Stomach smooth muscle (tissue), 2 donors: ENCODE data around the gene MOB2.

ENCODE experiments used
- H3K27ac ChIP-seq: one replicate; pipeline ENCODE4 v1.7.0; 2013; ENCODE audit warnings: mild to moderate bottlenecking, low read length, inconsistent platforms
- H3K27me3 ChIP-seq, 2 donors: one replicate each; pipeline ENCODE4 v1.7.0; 2013; ENCODE audit warnings: low read length in 2 of 2; ENCODE audit not compliant: insufficient read depth in 2 of 2, control insufficient read depth in 1 of 2
- H3K36me3 ChIP-seq, 2 donors: one replicate each; pipeline ENCODE4 v1.7.0; 2013; ENCODE audit warnings: low read length in 2 of 2; ENCODE audit not compliant: control insufficient read depth in 2 of 2, insufficient read depth in 2 of 2
- H3K4me1 ChIP-seq: one replicate; pipeline ENCODE4 v1.7.0; 2013; ENCODE audit warnings: low read length; ENCODE audit not compliant: control insufficient read depth, insufficient read depth
- H3K4me3 ChIP-seq, 2 donors: one replicate each; pipeline ENCODE4 v1.7.0; 2013; ENCODE audit warnings: low read length in 2 of 2
- H3K9ac ChIP-seq, 2 donors: one replicate each; pipeline ENCODE4 v1.7.0; 2013; ENCODE audit warnings: low read length in 2 of 2, mild to moderate bottlenecking in 1 of 2
- H3K9me3 ChIP-seq, 2 donors: one replicate each; pipeline ENCODE4 v1.7.0; 2013; ENCODE audit warnings: low read length in 2 of 2; ENCODE audit not compliant: control insufficient read depth in 2 of 2
- donor health status: healthy.
- donor health status: Pancreatic carcinoma.

The MOB2 gene

DNA sequence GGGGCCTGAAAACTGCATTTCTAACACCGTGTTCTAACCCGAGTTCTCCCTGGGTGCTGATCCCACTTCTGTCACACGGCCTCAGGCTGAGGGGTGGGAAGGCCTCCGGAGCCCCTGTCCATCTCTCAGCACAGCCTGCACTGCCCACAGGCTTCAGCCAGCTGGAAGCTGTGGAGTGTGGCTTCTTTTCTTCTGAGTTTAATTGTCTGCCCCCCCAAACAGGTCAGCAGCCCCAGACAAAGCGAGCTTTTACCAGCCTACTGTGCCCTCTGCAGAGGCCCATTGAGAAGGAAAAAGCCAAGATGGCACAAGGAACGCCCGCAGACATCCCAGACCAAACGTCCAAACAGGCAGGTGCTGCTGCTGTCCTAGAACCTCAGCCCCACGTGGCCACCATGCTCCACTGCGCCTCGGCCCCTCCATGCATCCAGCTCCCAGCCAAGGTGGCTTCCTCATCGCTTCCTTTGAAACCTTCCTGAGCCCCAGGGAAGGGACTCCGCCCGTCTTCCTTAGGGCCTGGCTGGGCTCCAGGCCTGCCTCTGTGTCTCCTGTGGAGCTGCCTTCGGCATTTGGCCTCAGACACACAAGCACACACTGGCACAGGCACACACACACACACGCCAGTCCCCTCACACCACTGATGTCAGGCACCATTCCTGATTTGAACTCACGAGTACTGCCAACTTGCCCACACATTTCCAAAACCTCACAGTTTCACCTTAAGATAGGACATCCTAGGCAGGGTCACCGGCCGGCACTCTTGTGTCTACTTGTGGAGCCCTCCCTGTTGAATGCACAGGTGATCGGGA lies 1.7 kb downstream of the MOB2 start:
- Histone ChIP-seq H3K9me3 (no peaks in the 10 kb centered on the region), H3K36me3 (peaks cover 4 to 7% of the 10 kb centered on the region in 2 donors), H3K27me3 (no peaks in the 10 kb centered on the region), H3K4me3 (peak overlapping the region; percentile 56 to 81), H3K9ac (peak overlapping the region; percentile 34 to 73), H3K4me1 (peaks cover 96% of the 10 kb centered on the region), H3K27ac (peak overlapping the region; percentile 97)

DNA sequence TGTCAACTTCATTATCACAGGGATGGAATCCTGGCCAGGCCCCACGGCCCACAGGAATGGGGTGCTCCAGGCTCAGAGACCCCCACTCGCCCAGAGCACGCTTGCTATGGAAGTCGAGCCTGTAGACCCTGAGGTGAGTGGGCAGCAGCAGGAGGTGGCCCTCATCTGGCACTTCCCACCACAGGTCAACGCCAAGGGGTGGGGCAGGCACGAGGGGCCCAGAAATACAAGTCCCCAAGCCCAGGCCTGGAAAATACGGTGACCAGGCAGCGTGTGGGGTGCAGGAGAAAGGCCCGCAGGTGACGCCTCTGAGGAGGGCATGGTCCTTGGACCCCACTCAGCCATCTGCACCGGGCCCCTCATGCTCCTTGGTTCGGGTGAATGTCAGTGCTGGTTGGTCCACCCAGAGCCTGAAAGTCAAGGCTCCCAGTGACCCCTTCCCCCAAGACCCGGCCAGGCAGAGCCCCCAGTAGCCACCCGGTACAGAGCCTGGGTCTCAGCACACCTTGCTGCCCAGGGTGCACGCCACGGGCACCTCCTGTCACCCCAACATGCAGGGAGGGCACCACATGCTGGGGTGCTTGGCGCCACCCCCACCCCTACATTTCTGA lies 2.4 kb downstream of the MOB2 start:
- Histone ChIP-seq H3K36me3 (peaks cover 11 to 15% of the 10 kb centered on the region in 2 donors), H3K4me3 (peak overlapping the region; percentile 56 to 81), H3K4me1 (peaks cover 97% of the 10 kb centered on the region), H3K27ac (peak overlapping the region; percentile 97), H3K9me3 (no peaks in the 10 kb centered on the region), H3K9ac (peak overlapping the region; percentile 34 to 66), H3K27me3 (no peaks in the 10 kb centered on the region)

DNA sequence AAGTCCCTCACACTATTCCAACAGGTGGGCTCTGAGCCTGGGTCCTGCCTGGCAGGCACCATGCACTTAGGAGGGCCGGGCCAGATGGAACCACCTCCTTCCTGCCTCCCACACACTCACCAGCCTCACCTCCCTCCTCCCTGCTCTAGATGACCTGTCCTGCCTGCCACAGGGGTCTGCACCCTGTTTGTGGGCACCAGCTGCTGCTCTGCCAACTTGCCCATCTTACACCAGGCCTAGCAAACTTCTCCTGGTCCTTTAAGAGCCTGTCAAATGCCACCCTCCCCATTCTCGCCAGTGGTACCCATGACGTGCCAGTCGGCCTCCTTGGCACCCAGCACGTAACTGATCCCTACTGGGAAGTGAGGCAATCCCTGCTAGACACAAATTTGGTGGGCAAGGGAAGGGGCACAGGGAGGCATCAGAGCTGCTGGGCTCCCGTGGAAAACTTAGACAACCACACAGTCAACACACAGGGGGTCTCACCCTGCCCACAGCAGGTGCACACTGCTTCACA lies 3.1 kb downstream of the MOB2 start:
- H3K27me3 ChIP-seq = no peaks in the 10 kb centered on the region
- peaks cover 97% of the 10 kb centered on the region for H3K4me1 ChIP-seq
- H3K9me3 ChIP-seq = no peaks in the 10 kb centered on the region
- peak overlapping the region; percentile 34 to 66 for H3K9ac ChIP-seq
- peak overlapping the region; percentile 56 to 81 for H3K4me3 ChIP-seq
- peaks cover 17 to 20% of the 10 kb centered on the region in 2 donors for H3K36me3 ChIP-seq
- H3K27ac ChIP-seq = peak overlapping the region; percentile 97

DNA sequence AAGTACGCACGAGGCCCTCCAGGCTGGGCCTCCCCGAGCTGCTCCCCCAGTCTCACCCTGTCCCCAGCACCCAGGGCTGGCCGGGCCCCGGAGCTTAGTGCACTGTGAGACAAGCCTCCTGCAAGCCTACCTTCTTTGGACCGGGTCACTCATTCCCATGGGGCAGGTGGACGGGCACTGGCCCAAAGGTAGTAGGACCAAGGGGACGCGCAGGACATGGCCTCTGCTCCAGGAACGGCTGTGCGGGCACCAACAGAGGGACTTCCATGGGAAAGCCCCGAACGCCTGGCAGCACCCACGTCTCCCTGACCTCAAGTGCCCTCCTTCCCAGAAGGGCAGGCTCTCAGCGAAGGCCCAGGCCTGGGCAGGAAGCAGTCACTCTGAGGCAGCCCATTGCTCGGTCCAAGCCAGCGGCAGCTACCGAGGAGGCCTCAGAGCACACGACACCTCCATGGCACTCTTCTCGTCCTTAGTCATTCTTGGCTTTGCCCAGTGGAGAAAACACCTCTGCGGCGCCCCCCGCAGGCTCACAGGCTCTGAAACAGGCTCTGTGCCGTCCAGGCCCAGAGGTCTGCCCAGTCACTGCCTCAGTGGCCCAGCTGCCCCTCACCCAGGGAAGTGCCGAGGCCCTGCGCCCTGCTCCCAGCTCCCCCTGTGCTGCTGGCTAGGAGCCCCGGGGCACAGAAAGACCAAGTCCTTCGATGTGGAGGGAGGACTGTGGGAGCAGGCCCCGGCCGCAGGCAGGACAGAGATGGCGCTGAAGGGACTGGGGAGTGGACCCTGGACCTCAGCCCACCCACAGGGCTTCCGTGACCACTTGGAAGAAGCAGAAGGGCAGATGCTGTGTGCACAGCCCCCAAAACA lies 3.8 kb downstream of the MOB2 start:
- Histone ChIP-seq H3K36me3 (peaks cover 22 to 23% of the 10 kb centered on the region in 2 donors), H3K4me1 (peaks cover 94% of the 10 kb centered on the region), H3K27ac (peak overlapping the region; percentile 97), H3K27me3 (no peaks in the 10 kb centered on the region), H3K9ac (peak overlapping the region; percentile 34 to 66), H3K9me3 (no peaks in the 10 kb centered on the region), H3K4me3 (peak overlapping the region; percentile 56 to 81)

DNA sequence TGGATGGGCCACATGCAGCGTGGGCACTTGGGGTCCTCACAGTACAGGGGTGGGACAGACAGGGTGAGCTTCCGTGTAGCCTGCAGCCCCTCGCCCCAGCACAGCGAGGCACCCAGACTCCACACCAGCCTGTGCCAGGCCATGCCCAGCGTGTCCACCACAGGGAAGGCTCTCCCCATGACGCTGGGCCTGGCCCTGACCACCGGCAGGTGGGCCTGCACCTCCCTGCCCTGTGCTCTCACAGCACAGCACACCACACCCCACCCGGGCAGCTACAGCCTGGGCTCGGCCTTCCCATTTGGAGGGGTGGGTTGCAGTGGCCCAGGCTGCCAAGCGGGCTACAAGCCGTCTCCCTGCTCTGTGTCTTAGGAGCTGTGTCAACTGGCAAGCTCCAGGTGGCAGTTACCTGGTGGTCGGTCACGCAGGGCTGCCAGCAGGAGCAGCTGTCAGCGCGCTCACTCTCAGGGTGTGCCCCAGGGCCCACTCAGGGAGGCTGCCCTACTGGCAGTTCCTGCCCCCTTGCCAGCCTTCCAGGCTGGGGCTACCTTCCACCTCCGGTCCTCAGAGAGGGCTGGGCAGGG lies 4.6 kb downstream of the MOB2 start:
- Histone ChIP-seq H3K4me1 (peaks cover 89% of the 10 kb centered on the region), H3K36me3 (peaks cover 28 to 30% of the 10 kb centered on the region in 2 donors), H3K9me3 (no peaks in the 10 kb centered on the region), H3K27me3 (no peaks in the 10 kb centered on the region), H3K9ac (peak overlapping the region; percentile 34 to 66), H3K4me3 (peak overlapping the region in 1 of 2 donors; percentile 81), H3K27ac (peak overlapping the region; percentile 97)

DNA sequence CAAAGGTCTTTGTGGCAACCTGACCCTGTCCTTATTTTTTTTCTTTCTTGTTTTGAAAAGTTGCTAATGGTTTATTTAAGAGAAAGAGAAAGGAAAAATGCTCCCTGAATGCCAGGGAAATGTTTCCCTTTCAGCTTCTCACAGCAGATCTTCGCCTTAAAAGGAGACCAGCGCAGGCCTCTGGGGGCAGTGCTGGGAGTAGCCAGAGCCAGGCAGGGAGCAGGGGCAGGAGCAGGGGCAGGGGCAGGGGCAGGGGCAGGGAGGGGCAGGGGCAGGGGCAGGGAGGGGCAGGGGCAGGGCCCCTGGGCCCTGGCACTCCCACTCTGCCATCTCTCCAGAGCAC lies 5.1 kb downstream of the MOB2 start:
- peak overlapping the region; percentile 67 to 68 for H3K9ac ChIP-seq
- no peaks in the 10 kb centered on the region for H3K27me3 ChIP-seq
- peaks cover 86% of the 10 kb centered on the region for H3K4me1 ChIP-seq
- H3K4me3 ChIP-seq = peak overlapping the region in 1 of 2 donors; percentile 35
- peaks cover 32 to 35% of the 10 kb centered on the region in 2 donors for H3K36me3 ChIP-seq
- peak overlapping the region; percentile 97 for H3K27ac ChIP-seq
- H3K9me3 ChIP-seq = no peaks in the 10 kb centered on the region

DNA sequence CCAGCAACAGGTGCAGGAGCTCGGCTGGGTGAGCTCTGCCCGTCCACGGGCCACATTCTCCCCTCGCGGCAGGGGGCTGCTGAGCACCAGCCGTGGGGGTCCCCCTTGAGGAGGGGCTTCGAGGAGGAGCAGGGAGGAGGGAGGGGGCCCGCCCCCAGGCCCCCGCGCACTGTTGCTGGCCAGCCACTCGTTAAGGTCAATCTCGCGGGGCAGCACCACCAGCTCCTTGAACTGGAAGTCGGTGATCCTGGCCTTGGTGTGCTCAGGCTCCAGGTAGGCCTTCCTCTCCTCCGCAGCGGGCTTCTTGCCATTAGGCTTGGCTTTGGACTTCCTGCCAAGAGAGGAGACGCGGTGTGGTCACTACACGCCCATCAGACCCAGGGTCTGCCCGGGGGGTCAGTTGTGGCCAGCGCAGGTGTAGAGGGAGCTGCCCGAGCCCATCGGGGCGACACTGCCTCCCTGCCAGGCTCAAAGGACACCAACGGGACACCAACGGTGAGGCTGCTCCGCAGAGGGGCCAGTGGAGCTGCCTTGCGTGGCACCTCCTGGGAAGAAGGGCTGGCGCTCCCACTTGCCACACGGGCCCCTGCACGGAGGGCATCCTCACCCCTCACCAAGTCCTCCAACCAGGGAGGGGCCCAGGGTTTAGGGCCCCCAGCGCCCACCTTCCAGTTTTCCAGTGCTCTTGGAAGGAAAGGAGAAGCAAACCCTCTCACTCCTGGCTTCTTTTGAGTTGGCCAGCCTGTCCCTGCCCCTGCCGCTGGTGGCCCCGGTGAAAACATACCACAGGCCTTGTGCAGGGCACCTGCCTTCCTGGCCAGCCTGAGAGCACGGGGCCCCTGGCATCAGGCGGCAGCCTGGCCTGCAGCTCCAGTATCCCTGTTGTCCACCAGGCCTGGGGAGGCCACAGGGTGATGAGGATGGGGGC lies 5.8 kb downstream of the MOB2 start:
- H3K9ac ChIP-seq = peak overlapping the region; percentile 67 to 68
- peaks cover 37 to 41% of the 10 kb centered on the region in 2 donors for H3K36me3 ChIP-seq
- H3K27me3 ChIP-seq = no peaks in the 10 kb centered on the region
- H3K9me3 ChIP-seq = no peaks in the 10 kb centered on the region
- H3K27ac ChIP-seq = peak overlapping the region; percentile 97
- peaks cover 80% of the 10 kb centered on the region for H3K4me1 ChIP-seq
- H3K4me3 ChIP-seq = peak overlapping the region in 1 of 2 donors; percentile 35

DNA sequence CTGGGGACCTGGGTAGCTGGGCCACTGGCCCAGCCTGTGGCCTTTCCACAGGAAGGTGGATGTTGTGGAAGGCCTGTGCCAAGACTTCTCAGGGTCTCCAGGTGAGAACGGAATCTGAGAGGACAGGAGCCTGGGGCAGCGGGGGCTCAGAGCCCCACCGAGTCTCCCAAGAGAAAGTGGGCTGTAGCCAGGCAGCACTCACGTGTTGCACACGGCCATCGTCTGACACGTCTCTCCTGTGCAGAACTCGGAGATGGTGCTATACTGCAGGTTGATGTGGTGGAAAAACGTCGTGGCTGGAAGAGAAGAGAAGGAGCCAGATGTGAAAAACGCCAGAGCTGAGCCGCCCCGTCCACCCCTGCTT lies 6.4 kb downstream of the MOB2 start:
- Histone ChIP-seq H3K36me3 (peaks cover 43 to 47% of the 10 kb centered on the region in 2 donors), H3K27ac (peak overlapping the region; percentile 97), H3K9ac (peak overlapping the region in 1 of 2 donors; percentile 23), H3K9me3 (no peaks in the 10 kb centered on the region), H3K4me1 (peaks cover 74% of the 10 kb centered on the region), H3K27me3 (no peaks in the 10 kb centered on the region), H3K4me3 (no peak overlapping the region)

DNA sequence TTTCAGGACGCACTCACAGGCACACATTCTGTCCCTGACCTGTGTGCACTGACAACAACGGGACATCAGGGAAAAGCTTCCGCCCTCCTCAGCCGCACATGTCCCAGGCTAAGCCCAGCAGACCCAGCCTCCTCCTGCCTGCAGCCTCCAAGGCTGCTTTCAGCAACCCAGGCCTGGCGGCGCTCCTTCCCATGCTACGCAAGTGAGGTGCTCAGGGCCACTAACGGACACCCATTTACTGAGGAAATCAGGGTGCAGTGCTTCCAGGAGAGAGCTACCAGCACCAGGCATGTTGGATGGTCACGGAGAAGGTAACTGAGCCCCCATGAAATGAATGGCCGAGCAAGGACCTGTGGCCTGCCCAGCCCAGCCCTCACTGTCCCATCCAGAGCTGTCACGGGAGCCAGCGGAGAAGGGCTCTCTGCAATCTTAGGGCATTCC lies 6.9 kb downstream of the MOB2 start:
- Histone ChIP-seq H3K9me3 (no peaks in the 10 kb centered on the region), H3K27me3 (no peaks in the 10 kb centered on the region), H3K9ac (peak overlapping the region in 1 of 2 donors; percentile 23), H3K36me3 (peaks cover 46 to 50% of the 10 kb centered on the region in 2 donors), H3K4me3 (peak overlapping the region in 1 of 2 donors; percentile 47), H3K4me1 (peaks cover 69% of the 10 kb centered on the region), H3K27ac (peak overlapping the region; percentile 97)
